ENCODE results near the gene ANXA2R. TPM values are rescaled to one million over a fixed set of nuclear protein-coding genes. Genes with fewer than 3 reads are reported as not detected.

The ANXA2R gene
- total RNA-seq, 1 experiment from 2014 or later, result 0.20 TPM

- no peak overlapping the region for H2AFZ ChIP-seq (ENCODE audit: low read length)
- H3K4ac ChIP-seq (ENCODE audit: low read depth, low read length), result no peak overlapping the region
- H4K20me1 ChIP-seq (ENCODE audit: control insufficient read depth, insufficient read depth, insufficient read length), result no peaks in the 10 kb centered on the region
- H3K4me1 Mint-ChIP-seq, result peaks cover 21 to 26% of the 10 kb centered on the region in 2 experiments
- H3K27me3 ChIP-seq (ENCODE audit: insufficient read depth, low read length), result peaks cover 25% of the 10 kb centered on the region
- H3K23me2 ChIP-seq (ENCODE audit: insufficient read length, low read depth, low read length, poor library complexity, severe bottlenecking), result peaks cover 10% of the 10 kb centered on the region
- H3K18ac ChIP-seq (ENCODE audit: insufficient read length, low read depth, low read length), result no peak overlapping the region
- H3K9ac ChIP-seq (ENCODE audit: extremely low read depth, insufficient read length, low read length), result no peak overlapping the region
- no peaks in the 10 kb centered on the region for H3K79me1 ChIP-seq (ENCODE audit: insufficient read depth, low read depth, low read length, poor library complexity, severe bottlenecking)
- no peak overlapping the region for H3K56ac ChIP-seq (ENCODE audit: insufficient read length, low read depth, low read length)
- no peak overlapping the region for H2BK120ac ChIP-seq (ENCODE audit: low read depth, low read length, poor library complexity, severe bottlenecking)
- H3K4me2 ChIP-seq (ENCODE audit: insufficient read depth, insufficient read length, low read length), result no peak overlapping the region
- H3T11ph ChIP-seq (ENCODE audit: low read length), result no peak overlapping the region
- no peaks in the 10 kb centered on the region; a peak in 1 of 7 replicates for H3K36me3 Mint-ChIP-seq (ENCODE audit: insufficient read depth in 1 of 3, low read depth in 3 of 3)
- H4K8ac ChIP-seq (replicated peaks; ENCODE audit: insufficient read length, low read depth, low read length), result no peak overlapping the region
- no peak overlapping the region for H4K5ac ChIP-seq (ENCODE audit: insufficient read length, low read depth, low read length)
- DNase-seq, result no peak
- TF ChIP-seq CTCF (conservative IDR thresholded peaks at IDR 0.05), result no peak
- no peak overlapping the region for H4K91ac ChIP-seq (ENCODE audit: insufficient read length, low read depth, low read length)
- H3K4me3 Mint-ChIP-seq, result no peak overlapping the region
- no peak overlapping the region for H3K14ac ChIP-seq (ENCODE audit: insufficient read depth, low read length)
- no peak overlapping the region for H3K27ac ChIP-seq (ENCODE audit: insufficient read length, low read depth, low read length)
- H3K23ac ChIP-seq (ENCODE audit: insufficient read length, low read depth, low read length), result no peak overlapping the region
- no peak overlapping the region for H2BK20ac ChIP-seq (ENCODE audit: low read depth, low read length, poor library complexity, severe bottlenecking)
- H3K79me2 ChIP-seq (ENCODE audit: insufficient read depth, low read length), result no peaks in the 10 kb centered on the region
- peaks cover 77% of the 10 kb centered on the region for H3K27me3 Mint-ChIP-seq (ENCODE audit: low read depth)
- H2AK5ac ChIP-seq (ENCODE audit: insufficient read length, low read length), result no peak overlapping the region
- no peak overlapping the region for H3K27ac Mint-ChIP-seq
- no peaks in the 10 kb centered on the region for H3K4me1 ChIP-seq (ENCODE audit: insufficient read depth, low read length)
- H3K9me3 Mint-ChIP-seq, result peaks cover 0 to 2% of the 10 kb centered on the region in 2 experiments; a peak in 1 of 5 replicates
- no peak overlapping the region for H2BK15ac ChIP-seq (ENCODE audit: low read depth, low read length)
- no peaks in the 10 kb centered on the region for H3K9me3 ChIP-seq (ENCODE audit: control insufficient read depth, low read depth, low read length)
- no peak overlapping the region for H2BK5ac ChIP-seq (ENCODE audit: insufficient read length, low read length)
- WGBS (ENCODE audit: extremely low coverage, insufficient read length, low lambda C conversion rate), result no CpG with 5 or more reads among the region's 4 CpGs
- H2BK12ac ChIP-seq (ENCODE audit: insufficient read length, low read depth, low read length), result no peak overlapping the region
These were observed 35.1 kb downstream of the ANXA2R start for GRCh38 chr5:43005031-43005430.

Data from H9 (cell line).